ENCODE measurements around the gene ZC3H12D.

GRCh38 chr6:149492798-149493343 is 8.1 kb upstream of the ZC3H12D start:
- TF ChIP-seq ZNF449 (tag by site-specific recombination; IDR thresholded peaks at IDR 0.05) (no peak), MYNN (tag by site-specific recombination; IDR thresholded peaks at IDR 0.05; ENCODE audit: borderline replicate concordance) (no peak), ZBTB1 (tag by site-specific recombination; IDR thresholded peaks at IDR 0.05) (no peak), CTCF (tag by site-specific recombination; IDR thresholded peaks at IDR 0.05) (no peak), ZNF302 (tag by site-specific recombination; IDR thresholded peaks at IDR 0.05; ENCODE audit: low read depth) (no peak), ZNF549 (tag by site-specific recombination; IDR thresholded peaks at IDR 0.05) (no peak)

Measured in HEK293 (cell line).